ENCODE data around the gene ATP6V1G3.

Gene ATP6V1G3

GRCh38 chr1:198498103-198498385 is 42.4 kb downstream of the ATP6V1G3 start:
- no peak overlapping the region for H3K4me3 ChIP-seq
- in situ Hi-C loops (cut with MboI; ENCODE audit: low sequenced_read_pairs), result no loop called here
- DNase-seq (ENCODE audit: low spot score in 2 of 2), result no peak
- no peaks in the 10 kb centered on the region for H3K36me3 ChIP-seq (replicated peaks)
- no peaks in the 10 kb centered on the region for H3K27me3 ChIP-seq (ENCODE audit: low read depth)
- H3K9me3 ChIP-seq, result peaks cover 1% of the 10 kb centered on the region; the same call in 1 of the 2 replicates
- H3K4me1 ChIP-seq, result no peaks in the 10 kb centered on the region

- Histone ChIP-seq H3K27me3 (ENCODE audit: low read depth) (no peaks in the 10 kb centered on the region), H3K9me3 (no peaks in the 10 kb centered on the region), H3K4me3 (no peak overlapping the region), H3K36me3 (replicated peaks) (no peaks in the 10 kb centered on the region), H3K4me1 (no peaks in the 10 kb centered on the region)
- in situ Hi-C loops (cut with MboI; ENCODE audit: low sequenced_read_pairs), result no loop called here
- no peak for DNase-seq (ENCODE audit: low spot score in 2 of 2)
Measured at GRCh38 chr1:198497326-198498102, 43.0 kb downstream of the ATP6V1G3 start.

- in situ Hi-C loops (cut with MboI; ENCODE audit: low sequenced_read_pairs), result no loop called here
Measured at GRCh38 chr1:198496216-198497143, 44.0 kb downstream of the ATP6V1G3 start.

GRCh38 chr1:198495631-198496030 is 44.8 kb downstream of the ATP6V1G3 start:
- no peak for DNase-seq (ENCODE audit: low spot score in 2 of 2)
- Histone ChIP-seq H3K4me3 (no peak overlapping the region), H3K27me3 (ENCODE audit: low read depth) (no peaks in the 10 kb centered on the region), H3K36me3 (replicated peaks) (no peaks in the 10 kb centered on the region), H3K9me3 (no peaks in the 10 kb centered on the region), H3K4me1 (no peaks in the 10 kb centered on the region)
- in situ Hi-C loops (cut with MboI; ENCODE audit: low sequenced_read_pairs), result no loop called here

More at GRCh38 chr1:198496216-198497143, 44.0 kb downstream of the ATP6V1G3 start:
- Histone ChIP-seq H3K9me3 (no peaks in the 10 kb centered on the region), H3K36me3 (replicated peaks) (no peaks in the 10 kb centered on the region), H3K4me1 (no peaks in the 10 kb centered on the region), H3K4me3 (no peak overlapping the region), H3K27me3 (ENCODE audit: low read depth) (no peaks in the 10 kb centered on the region)
- DNase-seq (ENCODE audit: low spot score in 2 of 2), result no peak

GRCh38 chr1:198494658-198495103 is 45.8 kb downstream of the ATP6V1G3 start:
- no peaks in the 10 kb centered on the region for H3K4me1 ChIP-seq
- no peak for DNase-seq (ENCODE audit: low spot score in 2 of 2)
- no peak overlapping the region for H3K4me3 ChIP-seq
- no peaks in the 10 kb centered on the region for H3K27me3 ChIP-seq (ENCODE audit: low read depth)
- no peaks in the 10 kb centered on the region for H3K36me3 ChIP-seq (replicated peaks)
- H3K9me3 ChIP-seq, result no peaks in the 10 kb centered on the region
- in situ Hi-C loops (cut with MboI; ENCODE audit: low sequenced_read_pairs), result no loop called here

GRCh38 chr1:198494139-198494538 is 46.3 kb downstream of the ATP6V1G3 start:
- H3K4me1 ChIP-seq, result no peaks in the 10 kb centered on the region
- H3K4me3 ChIP-seq, result no peak overlapping the region
- no peak for DNase-seq (ENCODE audit: low spot score in 2 of 2)
- no peaks in the 10 kb centered on the region for H3K27me3 ChIP-seq (ENCODE audit: low read depth)
- H3K9me3 ChIP-seq, result no peaks in the 10 kb centered on the region
- in situ Hi-C loops (cut with MboI; ENCODE audit: low sequenced_read_pairs), result no loop called here
- H3K36me3 ChIP-seq (replicated peaks), result no peaks in the 10 kb centered on the region

- H3K36me3 ChIP-seq (replicated peaks), result no peaks in the 10 kb centered on the region
- in situ Hi-C loops (cut with MboI; ENCODE audit: low sequenced_read_pairs), result no loop called here
- H3K4me1 ChIP-seq, result no peaks in the 10 kb centered on the region
- H3K4me3 ChIP-seq, result no peak overlapping the region
- no peaks in the 10 kb centered on the region for H3K9me3 ChIP-seq
- no peaks in the 10 kb centered on the region for H3K27me3 ChIP-seq (ENCODE audit: low read depth)
- no peak for DNase-seq (ENCODE audit: low spot score in 2 of 2)
Measured at GRCh38 chr1:198493329-198493728, 47.2 kb downstream of the ATP6V1G3 start.

- H3K4me1 ChIP-seq, result no peaks in the 10 kb centered on the region
- in situ Hi-C loops (cut with MboI; ENCODE audit: low sequenced_read_pairs), result no loop called here
- no peak overlapping the region for H3K4me3 ChIP-seq
- H3K9me3 ChIP-seq, result no peaks in the 10 kb centered on the region
- H3K36me3 ChIP-seq (replicated peaks), result no peaks in the 10 kb centered on the region
- no peaks in the 10 kb centered on the region for H3K27me3 ChIP-seq (ENCODE audit: low read depth)
- DNase-seq (ENCODE audit: low spot score in 2 of 2), result no peak
Measured at GRCh38 chr1:198492872-198493271, 47.6 kb downstream of the ATP6V1G3 start.

GRCh38 chr1:198491596-198491995 is 48.9 kb downstream of the ATP6V1G3 start:
- Histone ChIP-seq H3K27me3 (ENCODE audit: low read depth) (no peaks in the 10 kb centered on the region), H3K4me1 (no peaks in the 10 kb centered on the region), H3K4me3 (no peak overlapping the region), H3K9me3 (no peaks in the 10 kb centered on the region), H3K36me3 (replicated peaks) (no peaks in the 10 kb centered on the region)
- in situ Hi-C loops (cut with MboI; ENCODE audit: low sequenced_read_pairs), result no loop called here
- DNase-seq (ENCODE audit: low spot score in 2 of 2), result no peak

GRCh38 chr1:198491028-198491427 is 49.5 kb downstream of the ATP6V1G3 start:
- Histone ChIP-seq H3K4me3 (no peak overlapping the region), H3K27me3 (ENCODE audit: low read depth) (no peaks in the 10 kb centered on the region), H3K4me1 (no peaks in the 10 kb centered on the region), H3K9me3 (no peaks in the 10 kb centered on the region), H3K36me3 (replicated peaks) (no peaks in the 10 kb centered on the region)
- in situ Hi-C loops (cut with MboI; ENCODE audit: low sequenced_read_pairs), result no loop called here
- DNase-seq (ENCODE audit: low spot score in 2 of 2), result no peak

- no peaks in the 10 kb centered on the region for H3K36me3 ChIP-seq (replicated peaks)
- in situ Hi-C loops (cut with MboI; ENCODE audit: low sequenced_read_pairs), result no loop called here
- no peak for DNase-seq (ENCODE audit: low spot score in 2 of 2)
- no peaks in the 10 kb centered on the region for H3K27me3 ChIP-seq (ENCODE audit: low read depth)
- no peaks in the 10 kb centered on the region for H3K9me3 ChIP-seq
- no peak overlapping the region for H3K4me3 ChIP-seq
- no peaks in the 10 kb centered on the region for H3K4me1 ChIP-seq
Measured at GRCh38 chr1:198490224-198490623, 50.3 kb downstream of the ATP6V1G3 start.

GRCh38 chr1:198486903-198487302 is 53.6 kb downstream of the ATP6V1G3 start:
- no peak for DNase-seq (ENCODE audit: low spot score in 2 of 2)
- no peaks in the 10 kb centered on the region for H3K4me1 ChIP-seq
- no peaks in the 10 kb centered on the region for H3K27me3 ChIP-seq (ENCODE audit: low read depth)
- H3K36me3 ChIP-seq (replicated peaks), result no peaks in the 10 kb centered on the region
- no peak overlapping the region for H3K4me3 ChIP-seq
- in situ Hi-C loops (cut with MboI; ENCODE audit: low sequenced_read_pairs), result no loop called here
- no peaks in the 10 kb centered on the region for H3K9me3 ChIP-seq

GRCh38 chr1:198483645-198484044 is 56.8 kb downstream of the ATP6V1G3 start:
- no peaks in the 10 kb centered on the region for H3K27me3 ChIP-seq (ENCODE audit: low read depth)
- DNase-seq (ENCODE audit: low spot score in 2 of 2), result no peak
- no peaks in the 10 kb centered on the region for H3K36me3 ChIP-seq (replicated peaks)
- H3K4me1 ChIP-seq, result no peaks in the 10 kb centered on the region
- no peaks in the 10 kb centered on the region for H3K9me3 ChIP-seq
- no peak overlapping the region for H3K4me3 ChIP-seq
- in situ Hi-C loops (cut with MboI; ENCODE audit: low sequenced_read_pairs), result no loop called here

GRCh38 chr1:198483006-198483405 is 57.5 kb downstream of the ATP6V1G3 start:
- in situ Hi-C loops (cut with MboI; ENCODE audit: low sequenced_read_pairs), result no loop called here
- no peak for DNase-seq (ENCODE audit: low spot score in 2 of 2)
- Histone ChIP-seq H3K27me3 (ENCODE audit: low read depth) (no peaks in the 10 kb centered on the region), H3K36me3 (replicated peaks) (no peaks in the 10 kb centered on the region), H3K9me3 (no peaks in the 10 kb centered on the region), H3K4me3 (no peak overlapping the region), H3K4me1 (no peaks in the 10 kb centered on the region)

All from HAP-1 (cell line).